SK-N-MC (cell line): ENCODE data around the gene TTC17.

Source experiments
- EZH2 ChIP-seq: fragments of 200-600 bp; sonication (generic); IDR thresholded peaks from one replicate; pipeline ENCODE4 v1.6.1; 2017; ENCODE audit warnings: antibody characterized with exemption
- FOXP2 ChIP-seq: optimal IDR thresholded peaks from 2 replicates; pipeline ENCODE3; 2011; ENCODE audit warnings: mild to moderate bottlenecking, moderate library complexity; ENCODE audit not compliant: insufficient read depth; ENCODE audit errors: extremely low read length, control extremely low read depth
- POLR2AphosphoS5 ChIP-seq: IDR thresholded peaks from 2 replicates; pipeline ENCODE4 v1.6.1; 2012; ENCODE audit warnings: mild to moderate bottlenecking, low read depth, low read length, borderline replicate concordance

- TF ChIP-seq EZH2 (no peak), POLR2AphosphoS5 (no peak), FOXP2 (no peak)
Observed at GRCh38 chr11:43396617-43397016, 37.9 kb downstream of the TTC17 start.
